Stimulated activated CD8-positive, alpha-beta memory T cell treated with anti-CD3 and anti-CD28 coated beads, Interleukin-7, amount 100 ng/mL, for 4 hours (primary cell): Measurements from ENCODE around the gene NUP214.

Source experiments
- DNase-seq, 2 donors: peaks; one replicate each; pipeline ENCODE4 v3.0.0-alpha.2; 2020; ENCODE audit warnings: low read depth in 2 of 2

The NUP214 gene

GRCh38 chr9:131125288-131126058, at the start of gene NUP214:
NUP214 (plus strand) TSS chr9:131125586; CDS start chr9:131125705, 119 bp downstream.
- peak; percentile 99 for DNase-seq

- no peak for DNase-seq
These were observed 48.8 kb upstream of the NUP214 start for GRCh38 chr9:131076347-131077195.

- no peak for DNase-seq
These were observed 46.7 kb upstream of the NUP214 start for GRCh38 chr9:131078427-131079366.

- no peak for DNase-seq
These were observed 44.8 kb upstream of the NUP214 start for GRCh38 chr9:131080589-131080988.

GRCh38 chr9:131081868-131082267, 43.5 kb upstream of the NUP214 start:
- DNase-seq: no peak

GRCh38 chr9:131082774-131083512, 42.4 kb upstream of the NUP214 start:
- no peak for DNase-seq

- DNase-seq: no peak
These were observed 40.6 kb upstream of the NUP214 start for GRCh38 chr9:131084661-131085369.

GRCh38 chr9:131085370-131086122, 39.8 kb upstream of the NUP214 start:
- no peak for DNase-seq

- no peak for DNase-seq
These were observed 38.0 kb upstream of the NUP214 start for GRCh38 chr9:131087354-131087893.

- DNase-seq: no peak
These were observed 35.2 kb upstream of the NUP214 start for GRCh38 chr9:131090025-131090787.

- DNase-seq: no peak
These were observed 33.9 kb upstream of the NUP214 start for GRCh38 chr9:131091352-131091992.

- no peak for DNase-seq
These were observed 33.4 kb upstream of the NUP214 start for GRCh38 chr9:131092030-131092429.

- DNase-seq: no peak
These were observed 32.6 kb upstream of the NUP214 start for GRCh38 chr9:131092548-131093440.

- DNase-seq: no peak
These were observed 31.4 kb upstream of the NUP214 start for GRCh38 chr9:131094015-131094414.

- DNase-seq: no peak
These were observed 30.8 kb upstream of the NUP214 start for GRCh38 chr9:131094622-131095021.

GRCh38 chr9:131095666-131096268, 29.6 kb upstream of the NUP214 start:
- DNase-seq: no peak
